Stomach (tissue), 9 donors: ENCODE results near the gene TRPM4. TPM values are rescaled to one million over a fixed set of nuclear protein-coding genes. Genes with fewer than 3 reads are reported as not detected.
A peak's percentile ranks its signal among the peaks of the same experiment; 100 is the strongest.

Experiments
- DNase-seq, 2 donors: peaks; one replicate each; pipeline versions ENCODE4 v3.0.0 to v3.0.0-alpha.2; 2013 to 2019
- H3K27ac ChIP-seq, 5 donors: fragments of 200-600 bp in 4 of 5; sonication (generic) in 4 of 5; one replicate each; pipeline ENCODE4 v1.5.1; 2013 to 2019; ENCODE audit warnings: mild to moderate bottlenecking in 1 of 5, moderate library complexity in 1 of 5
- H3K27me3 ChIP-seq, 3 donors: fragments of 200-600 bp; sonication (generic); one replicate each; pipeline ENCODE4 v1.5.1; 2017 to 2019; ENCODE audit warnings: mixed run types in 1 of 3
- H3K36me3 ChIP-seq, 4 donors: fragments of 200-600 bp; sonication (generic); 1 replicate in 3 of 4; 2 replicates in 1 of 4; pipeline ENCODE4 v1.5.1; 2016 to 2019
- H3K4me1 ChIP-seq, 4 donors: fragments of 200-600 bp; sonication (generic); one replicate each; pipeline ENCODE4 v1.5.1; 2016 to 2019
- H3K4me3 ChIP-seq, 4 donors: fragments of 200-600 bp; sonication (generic) in 3 of 4; one replicate each; pipeline ENCODE4 v1.5.1; 2016 to 2019; ENCODE audit warnings: mild to moderate bottlenecking in 1 of 4
- H3K9me3 ChIP-seq, 4 donors: fragments of 200-600 bp; sonication (generic); one replicate each; pipeline ENCODE4 v1.5.1; 2016 to 2019
- CTCF ChIP-seq, 7 experiments: fragments of 450-650 bp in 4 of 7; fragments of 200-600 bp in 3 of 7; sonication (generic) in 3 of 7; IDR thresholded peaks; one replicate each; pipeline ENCODE4 v1.5.1; 2016 to 2019; ENCODE audit warnings: antibody characterized with exemption in 7 of 7, control low read depth in 2 of 7, mild to moderate bottlenecking in 1 of 7
- EP300 ChIP-seq: sonication (generic); formaldehyde crosslinking; IDR thresholded peaks from one replicate; pipeline ENCODE4 v1.6.1; 2017; ENCODE audit warnings: antibody characterized with exemption
- POLR2A ChIP-seq, 4 donors: fragments of 450-650 bp; IDR thresholded peaks; one replicate each; pipeline ENCODE4 v1.6.1; 2016; ENCODE audit warnings: antibody characterized with exemption in 4 of 4, control low read depth in 2 of 4, mild to moderate bottlenecking in 1 of 4, moderate library complexity in 1 of 4
- POLR2AphosphoS5 ChIP-seq, 3 donors: sonication (generic); formaldehyde crosslinking; IDR thresholded peaks; one replicate each; pipeline ENCODE4 v1.6.1; 2016; ENCODE audit warnings: antibody characterized with exemption in 3 of 3
- WGBS, 5 donors: extraction: QIAGEN DNeasy Blood & Tissue Kit in 3 of 5; methylation state at CpG; one replicate each; pipeline versions ENCODE4 v1.1.5 to v1.1.7; 2013 to 2018; 5-methylcytosine and 5-hydroxymethylcytosine counted together
- intact Hi-C: fragments of 100-400 bp; cut with DNase I; formaldehyde crosslinking; loops from one replicate; pipeline ENCODE4 v1.15.1; 2023; ENCODE audit warnings: low total_unique reads
- polyA plus RNA-seq, 3 donors: library from polyadenylated mRNA; stranded (reverse); fragments of 200-250 nt; gene quantifications; one replicate each; pipeline ENCODE4 v1.2.3, GENCODE V29; 2013
- total RNA-seq, 5 donors: library from RNA; depleted of rRNA; stranded (reverse); fragments of >200 nt; gene quantifications; one replicate each; pipeline versions ENCODE4 v1.1.0 to v1.2.3, GENCODE V29; 2014 to 2016
- donor health status: healthy with polysubstance abuse.
- donor health status: Bipolar disorder and iron deficiency.
- donor health status: healthy.

The TRPM4 gene
- total and polyA plus RNA-seq, 8 donors = 11.8 to 1,449 (median 71.9) TPM

- H3K9me3 ChIP-seq = no peaks in the 10 kb centered on the region
- no peaks in the 10 kb centered on the region for H3K36me3 ChIP-seq
- peak overlapping the region; percentile 60 to 66 (median 64) for H3K4me3 ChIP-seq
- peaks cover 41 to 51% (median 49%) of the 10 kb centered on the region in 4 donors for H3K4me1 ChIP-seq
- DNase-seq = no peak
- H3K27me3 ChIP-seq = peaks cover 0 to 18% (median 9%) of the 10 kb centered on the region in 3 donors
- TF ChIP-seq CTCF (IDR thresholded peaks at IDR 0.05) = no peak
- TF ChIP-seq EP300 = no peak
- no peak for TF ChIP-seq POLR2A (IDR thresholded peaks at IDR 0.05)
- H3K27ac ChIP-seq = peak overlapping the region; percentile 90 to 98 (median 96)
- 62 to 67% (median 65%) methylated on average over 23 to 26 of the region's 26 CpGs for WGBS, 5 donors
- intact Hi-C loops = no loop called here
Observed at GRCh38 chr19:49117677-49118564, 39.7 kb upstream of the TRPM4 start.

- DNase-seq = peak; percentile 96 to 98
- TF ChIP-seq POLR2A (IDR thresholded peaks at IDR 0.05) = no peak
- TF ChIP-seq CTCF (IDR thresholded peaks at IDR 0.05) = peak in 2 of 7 experiments; percentile 25 to 30
- TF ChIP-seq EP300 = no peak
- peak; percentile 29 to 80 (median 41) for TF ChIP-seq POLR2AphosphoS5 (IDR thresholded peaks at IDR 0.05)
- no peaks in the 10 kb centered on the region for H3K9me3 ChIP-seq
- H3K27me3 ChIP-seq = peaks cover 0 to 18% (median 9%) of the 10 kb centered on the region in 3 donors
- intact Hi-C loops = no loop called here
- H3K4me3 ChIP-seq = peak within 1 kb of the TSS; percentile 60 to 66 (median 64)
- H3K36me3 ChIP-seq = no peaks in the 10 kb centered on the region
- H3K4me1 ChIP-seq = peaks cover 36 to 44% (median 42%) of the 10 kb centered on the region in 4 donors
- WGBS, 5 donors = 0 to 2% (median 1%) methylated on average over 8 to 85 of the region's 85 CpGs
- peak within 1 kb of the TSS; percentile 90 to 98 (median 96) for H3K27ac ChIP-seq
Observed at GRCh38 chr19:49118565-49119410, 38.8 kb upstream of the TRPM4 start, which contains the start of gene C19orf73. TSS of gene C19orf73 (minus strand) at chr19:49119143. CDS start at chr19:49119022, 121 bp downstream.

- H3K4me3 ChIP-seq = peak within 1 kb of the TSS; percentile 60 to 66 (median 64)
- DNase-seq = peak; percentile 77 to 89
- peaks cover 0 to 18% (median 9%) of the 10 kb centered on the region in 3 donors for H3K27me3 ChIP-seq
- no peaks in the 10 kb centered on the region for H3K36me3 ChIP-seq
- TF ChIP-seq POLR2AphosphoS5 (IDR thresholded peaks at IDR 0.05) (no peak), POLR2A (IDR thresholded peaks at IDR 0.05) (no peak), CTCF (IDR thresholded peaks at IDR 0.05) (no peak), EP300 (no peak)
- 0 to 1% (median 1%) methylated on average over 36 to 90 of the region's 90 CpGs for WGBS, 5 donors
- H3K4me1 ChIP-seq = peaks cover 32 to 40% (median 36%) of the 10 kb centered on the region in 4 donors
- H3K9me3 ChIP-seq = no peaks in the 10 kb centered on the region
- intact Hi-C loops = no loop called here
- peak within 1 kb of the TSS; percentile 90 to 98 (median 96) for H3K27ac ChIP-seq
Observed at GRCh38 chr19:49119411-49120324, 37.9 kb upstream of the TRPM4 start, which contains the start of gene PPFIA3. TSS of gene PPFIA3 (plus strand) at chr19:49119544. CDS start at chr19:49127874, 8,330 bp downstream.
